ENCODE results near the gene KCNK3.

GRCh38 chr2:26657265-26657664 lies 35.3 kb upstream of the KCNK3 start:
- no peak for TF ChIP-seq CTCF (IDR thresholded peaks at IDR 0.05; ENCODE audit: extremely low read depth in 1 of 2, insufficient read depth in 1 of 2, low read depth in 1 of 2, low read length in 2 of 2)
- no peak for TF ChIP-seq MYC (IDR thresholded peaks at IDR 0.05; ENCODE audit: low read depth, low read length)
- TF ChIP-seq POLR2A (IDR thresholded peaks at IDR 0.05; ENCODE audit: low read depth, low read length) = no peak

Data from endothelial cell of umbilical vein (primary cell).